Measurements from ENCODE around the gene TMEM243.

TMEM243 gene

GRCh38 chr7:87199241-87199640 is 20.3 kb downstream of the TMEM243 start:
- Histone ChIP-seq H3K9me3 (ENCODE audit: control insufficient read depth, insufficient read depth, low read length) (no peaks in the 10 kb centered on the region), H3K27ac (ENCODE audit: low read length) (no peak overlapping the region), H3K4me3 (ENCODE audit: low read length) (no peak overlapping the region), H3K36me3 (ENCODE audit: control insufficient read depth, insufficient read depth, low read length) (peaks cover 7% of the 10 kb centered on the region; the same call in 1 of the 2 replicates), H3K4me1 (ENCODE audit: control insufficient read depth, insufficient read depth, low read length) (no peaks in the 10 kb centered on the region), H3K27me3 (ENCODE audit: control insufficient read depth, insufficient read depth, low read length) (no peaks in the 10 kb centered on the region)
- WGBS (ENCODE audit: insufficient coverage, insufficient read length) = no CpG with 5 or more reads among the region's 1 CpG
- DNase-seq (ENCODE audit: low read depth, low spot score) = no peak

DNA sequence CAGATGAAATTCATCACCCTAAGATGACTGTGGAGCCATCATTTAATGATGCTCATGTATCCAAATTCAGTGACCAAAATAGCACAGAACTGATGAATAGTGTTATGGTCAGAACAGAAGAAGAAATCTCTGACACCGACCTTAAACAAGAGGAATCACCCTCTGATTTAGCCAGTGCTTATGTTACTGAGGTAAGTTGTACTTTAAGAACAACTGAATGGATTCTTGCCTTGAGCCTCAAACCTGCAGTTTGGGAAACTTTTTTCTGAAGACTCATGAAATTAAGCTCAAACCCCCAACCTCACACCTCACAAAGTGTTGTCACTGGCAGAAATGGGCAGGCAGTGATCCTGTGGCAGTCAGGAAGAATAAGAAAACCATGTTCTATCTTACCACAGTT is 25.6 kb downstream of the TMEM243 start:
- Histone ChIP-seq H3K9me3 (ENCODE audit: control insufficient read depth, insufficient read depth, low read length) (no peaks in the 10 kb centered on the region), H3K27ac (ENCODE audit: low read length) (no peak overlapping the region), H3K36me3 (ENCODE audit: control insufficient read depth, insufficient read depth, low read length) (peaks cover 17% of the 10 kb centered on the region; the same call in 1 of the 2 replicates), H3K27me3 (ENCODE audit: control insufficient read depth, insufficient read depth, low read length) (no peaks in the 10 kb centered on the region), H3K4me3 (ENCODE audit: low read length) (no peak overlapping the region), H3K4me1 (ENCODE audit: control insufficient read depth, insufficient read depth, low read length) (no peaks in the 10 kb centered on the region)
- no CpG with 5 or more reads among the region's 1 CpG for WGBS (ENCODE audit: insufficient coverage, insufficient read length)
- no peak for DNase-seq (ENCODE audit: low read depth, low spot score)

GRCh38 chr7:87192784-87193487 is 26.6 kb downstream of the TMEM243 start:
- Histone ChIP-seq H3K4me1 (ENCODE audit: control insufficient read depth, insufficient read depth, low read length) (no peaks in the 10 kb centered on the region), H3K36me3 (ENCODE audit: control insufficient read depth, insufficient read depth, low read length) (peaks cover 17% of the 10 kb centered on the region; the same call in 1 of the 2 replicates), H3K27me3 (ENCODE audit: control insufficient read depth, insufficient read depth, low read length) (no peaks in the 10 kb centered on the region), H3K4me3 (ENCODE audit: low read length) (no peak overlapping the region), H3K9me3 (ENCODE audit: control insufficient read depth, insufficient read depth, low read length) (no peaks in the 10 kb centered on the region), H3K27ac (ENCODE audit: low read length) (no peak overlapping the region)
- DNase-seq (ENCODE audit: low read depth, low spot score) = no peak
- WGBS (ENCODE audit: insufficient coverage, insufficient read length) = no CpG with 5 or more reads among the region's 6 CpGs

GRCh38 chr7:87190783-87191182 is 28.7 kb downstream of the TMEM243 start:
- Histone ChIP-seq H3K27ac (ENCODE audit: low read length) (no peak overlapping the region), H3K27me3 (ENCODE audit: control insufficient read depth, insufficient read depth, low read length) (no peaks in the 10 kb centered on the region), H3K4me1 (ENCODE audit: control insufficient read depth, insufficient read depth, low read length) (no peaks in the 10 kb centered on the region), H3K36me3 (ENCODE audit: control insufficient read depth, insufficient read depth, low read length) (peaks cover 23% of the 10 kb centered on the region; the same call in 1 of the 2 replicates), H3K4me3 (ENCODE audit: low read length) (no peak overlapping the region), H3K9me3 (ENCODE audit: control insufficient read depth, insufficient read depth, low read length) (no peaks in the 10 kb centered on the region)
- no peak for DNase-seq (ENCODE audit: low read depth, low spot score)
- no CpG with 5 or more reads among the region's 3 CpGs for WGBS (ENCODE audit: insufficient coverage, insufficient read length)

- WGBS (ENCODE audit: insufficient coverage, insufficient read length) = no CpG with 5 or more reads among the region's 2 CpGs
- Histone ChIP-seq H3K9me3 (ENCODE audit: control insufficient read depth, insufficient read depth, low read length) (no peaks in the 10 kb centered on the region), H3K36me3 (ENCODE audit: control insufficient read depth, insufficient read depth, low read length) (peaks cover 17% of the 10 kb centered on the region; the same call in 1 of the 2 replicates), H3K27ac (ENCODE audit: low read length) (no peak overlapping the region), H3K4me3 (ENCODE audit: low read length) (no peak overlapping the region), H3K4me1 (ENCODE audit: control insufficient read depth, insufficient read depth, low read length) (no peaks in the 10 kb centered on the region), H3K27me3 (ENCODE audit: control insufficient read depth, insufficient read depth, low read length) (no peaks in the 10 kb centered on the region)
- no peak for DNase-seq (ENCODE audit: low read depth, low spot score)
These were observed 30.6 kb downstream of the TMEM243 start for GRCh38 chr7:87188930-87189329.

- Histone ChIP-seq H3K27me3 (ENCODE audit: control insufficient read depth, insufficient read depth, low read length) (no peaks in the 10 kb centered on the region), H3K27ac (ENCODE audit: low read length) (no peak overlapping the region), H3K4me3 (ENCODE audit: low read length) (no peak overlapping the region), H3K36me3 (ENCODE audit: control insufficient read depth, insufficient read depth, low read length) (peaks cover 12% of the 10 kb centered on the region; the same call in 1 of the 2 replicates), H3K9me3 (ENCODE audit: control insufficient read depth, insufficient read depth, low read length) (no peaks in the 10 kb centered on the region), H3K4me1 (ENCODE audit: control insufficient read depth, insufficient read depth, low read length) (no peaks in the 10 kb centered on the region)
- no CpG with 5 or more reads among the region's 2 CpGs for WGBS (ENCODE audit: insufficient coverage, insufficient read length)
- no peak for DNase-seq (ENCODE audit: low read depth, low spot score)
These were observed 32.4 kb downstream of the TMEM243 start for GRCh38 chr7:87187120-87187519.

GRCh38 chr7:87179180-87179579 is 40.4 kb downstream of the TMEM243 start:
- H3K27ac ChIP-seq (ENCODE audit: low read length) = no peak overlapping the region
- no peak for DNase-seq (ENCODE audit: low read depth, low spot score)
- H3K27me3 ChIP-seq (ENCODE audit: control insufficient read depth, insufficient read depth, low read length) = no peaks in the 10 kb centered on the region
- H3K4me3 ChIP-seq (ENCODE audit: low read length) = no peak overlapping the region
- peaks cover 6% of the 10 kb centered on the region; the same call in 1 of the 2 replicates for H3K36me3 ChIP-seq (ENCODE audit: control insufficient read depth, insufficient read depth, low read length)
- H3K9me3 ChIP-seq (ENCODE audit: control insufficient read depth, insufficient read depth, low read length) = no peaks in the 10 kb centered on the region
- WGBS (ENCODE audit: insufficient coverage, insufficient read length) = no CpG with 5 or more reads among the region's 3 CpGs
- no peaks in the 10 kb centered on the region for H3K4me1 ChIP-seq (ENCODE audit: control insufficient read depth, insufficient read depth, low read length)

GRCh38 chr7:87178320-87178719 is 41.2 kb downstream of the TMEM243 start:
- no peak overlapping the region for H3K4me3 ChIP-seq (ENCODE audit: low read length)
- H3K4me1 ChIP-seq (ENCODE audit: control insufficient read depth, insufficient read depth, low read length) = no peaks in the 10 kb centered on the region
- no peaks in the 10 kb centered on the region for H3K27me3 ChIP-seq (ENCODE audit: control insufficient read depth, insufficient read depth, low read length)
- no peak for DNase-seq (ENCODE audit: low read depth, low spot score)
- H3K36me3 ChIP-seq (ENCODE audit: control insufficient read depth, insufficient read depth, low read length) = peaks cover 6% of the 10 kb centered on the region; the same call in 1 of the 2 replicates
- no CpG with 5 or more reads among the region's 4 CpGs for WGBS (ENCODE audit: insufficient coverage, insufficient read length)
- H3K9me3 ChIP-seq (ENCODE audit: control insufficient read depth, insufficient read depth, low read length) = no peaks in the 10 kb centered on the region
- H3K27ac ChIP-seq (ENCODE audit: low read length) = no peak overlapping the region

- Histone ChIP-seq H3K27ac (ENCODE audit: low read length) (no peak overlapping the region), H3K27me3 (ENCODE audit: control insufficient read depth, insufficient read depth, low read length) (no peaks in the 10 kb centered on the region), H3K9me3 (ENCODE audit: control insufficient read depth, insufficient read depth, low read length) (no peaks in the 10 kb centered on the region), H3K4me1 (ENCODE audit: control insufficient read depth, insufficient read depth, low read length) (no peaks in the 10 kb centered on the region), H3K36me3 (ENCODE audit: control insufficient read depth, insufficient read depth, low read length) (peaks cover 12% of the 10 kb centered on the region; the same call in 1 of the 2 replicates), H3K4me3 (ENCODE audit: low read length) (no peak overlapping the region)
- no peak for DNase-seq (ENCODE audit: low read depth, low spot score)
- WGBS (ENCODE audit: insufficient coverage, insufficient read length) = no CpG with 5 or more reads among the region's 1 CpG
These were observed 46.1 kb downstream of the TMEM243 start for GRCh38 chr7:87173471-87173870.

DNA sequence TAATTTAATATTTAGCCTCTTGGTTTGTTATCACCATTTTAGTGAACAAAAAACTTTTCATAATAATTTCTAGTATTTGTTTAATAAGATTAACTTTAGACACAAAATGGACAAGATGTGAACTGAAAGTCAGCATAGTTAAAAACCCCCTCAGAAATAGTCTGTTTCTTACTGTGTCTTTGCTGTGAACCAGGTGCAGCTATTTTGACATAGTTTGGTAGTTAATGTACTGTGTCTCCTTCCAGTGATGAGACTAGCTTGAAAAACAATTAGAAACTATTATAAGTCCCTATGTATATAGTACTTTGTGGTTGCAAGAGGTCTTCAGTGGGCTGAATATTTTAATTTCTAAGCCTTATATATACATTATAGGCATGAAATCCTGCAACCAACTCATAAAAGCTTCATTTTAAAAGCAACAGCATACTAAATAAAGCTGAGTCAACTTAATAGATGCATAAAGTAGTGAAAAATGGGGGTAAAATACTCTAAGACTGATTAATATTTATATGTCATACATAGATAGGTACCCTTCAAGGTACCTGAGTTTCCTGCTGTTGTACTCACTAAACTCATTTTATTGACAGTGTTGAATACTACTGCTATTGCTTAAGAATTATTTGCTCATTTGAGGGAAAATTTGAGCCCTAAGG is 48.1 kb downstream of the TMEM243 start:
- H3K27ac ChIP-seq (ENCODE audit: low read length) = no peak overlapping the region
- H3K4me1 ChIP-seq (ENCODE audit: control insufficient read depth, insufficient read depth, low read length) = no peaks in the 10 kb centered on the region
- H3K36me3 ChIP-seq (ENCODE audit: control insufficient read depth, insufficient read depth, low read length) = peaks cover 18% of the 10 kb centered on the region; the same call in 1 of the 2 replicates
- no peaks in the 10 kb centered on the region for H3K9me3 ChIP-seq (ENCODE audit: control insufficient read depth, insufficient read depth, low read length)
- H3K27me3 ChIP-seq (ENCODE audit: control insufficient read depth, insufficient read depth, low read length) = no peaks in the 10 kb centered on the region
- no peak overlapping the region for H3K4me3 ChIP-seq (ENCODE audit: low read length)
- no peak for DNase-seq (ENCODE audit: low read depth, low spot score)

All from iPS DF 6.9 (cell line).